IPS-NIHi7 (cell line): ENCODE results near the gene HSPA13.
"Not testable (repeated sequence)": the region's sequence is repeated elsewhere in the genome, so short reads cannot be mapped to it uniquely, and the experiment has no call there.

Experiments used
- DNase-seq: peaks from one replicate; pipeline ENCODE4 v3.0.0; 2012; ENCODE audit warnings: mixed read lengths; ENCODE audit errors: extremely low spot score

The HSPA13 gene

GRCh38 chr21:14382835-14383595 is at the start of gene HSPA13:
HSPA13 (minus strand) TSS chr21:14383146; CDS start chr21:14383119, 27 bp downstream.
- peak; percentile 95 for DNase-seq

GRCh38 chr21:14418920-14419319 is 36.0 kb upstream of the HSPA13 start:
- DNase-seq: no peak

GRCh38 chr21:14414932-14415508 is 32.1 kb upstream of the HSPA13 start:
- DNase-seq: no peak

- DNase-seq: no peak
Observed at GRCh38 chr21:14405962-14406361, 23.0 kb upstream of the HSPA13 start.

GRCh38 chr21:14405225-14405624 is 22.3 kb upstream of the HSPA13 start:
- no peak for DNase-seq

- no peak for DNase-seq
Observed at GRCh38 chr21:14403681-14404318, 20.9 kb upstream of the HSPA13 start.

GRCh38 chr21:14401217-14401616 is 18.3 kb upstream of the HSPA13 start:
- DNase-seq: no peak

GRCh38 chr21:14388282-14388681 is 5.3 kb upstream of the HSPA13 start:
- no peak for DNase-seq

- DNase-seq: no peak
Observed at GRCh38 chr21:14384453-14384852, 1.5 kb upstream of the HSPA13 start.

- no peak for DNase-seq
Observed at GRCh38 chr21:14383596-14384180, 742 bp upstream of the HSPA13 start.

- DNase-seq: peak; percentile 52
Observed at GRCh38 chr21:14382486-14382834, 486 bp downstream of the HSPA13 start.

GRCh38 chr21:14376854-14377253 is 6.1 kb downstream of the HSPA13 start:
- peak; percentile 11 for DNase-seq

GRCh38 chr21:14366998-14367397 is 15.9 kb downstream of the HSPA13 start:
- no peak for DNase-seq

GRCh38 chr21:14361958-14362357 is 21.0 kb downstream of the HSPA13 start:
- DNase-seq: no peak

GRCh38 chr21:14358775-14359174 is 24.2 kb downstream of the HSPA13 start:
- no peak for DNase-seq

- no peak for DNase-seq
Observed at GRCh38 chr21:14356746-14357145, 26.2 kb downstream of the HSPA13 start.

GRCh38 chr21:14354515-14354914 is 28.4 kb downstream of the HSPA13 start:
- no peak for DNase-seq

- no peak for DNase-seq
Observed at GRCh38 chr21:14353726-14354125, 29.2 kb downstream of the HSPA13 start.

GRCh38 chr21:14353231-14353630 is 29.7 kb downstream of the HSPA13 start:
- no peak for DNase-seq

- DNase-seq: not testable (repeated sequence)
Observed at GRCh38 chr21:14327346-14327745, 55.6 kb downstream of the HSPA13 start.

- no peak for DNase-seq
Observed at GRCh38 chr21:14325595-14325994, 57.4 kb downstream of the HSPA13 start.
